ENCODE measurements around the gene DAB2.

DNA sequence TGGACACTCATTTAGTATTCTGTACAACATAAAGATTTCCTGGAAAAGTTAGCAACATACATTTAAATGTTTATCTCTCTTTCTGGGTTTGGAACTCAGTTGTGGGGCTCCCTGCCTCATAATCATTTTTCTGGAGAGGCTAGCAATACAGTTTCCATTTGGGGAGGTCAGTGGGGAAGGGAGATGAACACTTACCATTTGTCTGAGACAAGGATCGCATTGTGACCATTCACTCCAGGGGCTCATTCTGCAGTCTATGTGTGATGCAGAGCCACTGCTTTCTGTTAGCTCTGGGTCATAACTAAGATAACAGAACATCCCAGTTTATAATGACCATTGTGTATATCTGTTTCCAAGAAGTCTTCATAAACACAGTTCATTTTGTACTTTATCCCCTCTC lies 82.9 kb downstream of the DAB2 start:
- TF ChIP-seq, protein P1, sequence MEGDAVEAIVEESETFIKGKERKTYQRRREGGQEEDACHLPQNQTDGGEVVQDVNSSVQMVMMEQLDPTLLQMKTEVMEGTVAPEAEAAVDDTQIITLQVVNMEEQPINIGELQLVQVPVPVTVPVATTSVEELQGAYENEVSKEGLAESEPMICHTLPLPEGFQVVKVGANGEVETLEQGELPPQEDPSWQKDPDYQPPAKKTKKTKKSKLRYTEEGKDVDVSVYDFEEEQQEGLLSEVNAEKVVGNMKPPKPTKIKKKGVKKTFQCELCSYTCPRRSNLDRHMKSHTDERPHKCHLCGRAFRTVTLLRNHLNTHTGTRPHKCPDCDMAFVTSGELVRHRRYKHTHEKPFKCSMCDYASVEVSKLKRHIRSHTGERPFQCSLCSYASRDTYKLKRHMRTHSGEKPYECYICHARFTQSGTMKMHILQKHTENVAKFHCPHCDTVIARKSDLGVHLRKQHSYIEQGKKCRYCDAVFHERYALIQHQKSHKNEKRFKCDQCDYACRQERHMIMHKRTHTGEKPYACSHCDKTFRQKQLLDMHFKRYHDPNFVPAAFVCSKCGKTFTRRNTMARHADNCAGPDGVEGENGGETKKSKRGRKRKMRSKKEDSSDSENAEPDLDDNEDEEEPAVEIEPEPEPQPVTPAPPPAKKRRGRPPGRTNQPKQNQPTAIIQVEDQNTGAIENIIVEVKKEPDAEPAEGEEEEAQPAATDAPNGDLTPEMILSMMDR (IDR thresholded peaks at IDR 0.05): no peak
- no peak for TF ChIP-seq POLR2A (IDR thresholded peaks at IDR 0.05)

Measured in thyroid gland (tissue), 4 donors.